GM18870 (cell line): Measurements from ENCODE around the gene LMO4.
A peak's percentile ranks its signal among the peaks of the same experiment; 100 is the strongest.

Source experiments
- ATAC-seq: cut with Tn5 transposase; IDR thresholded peaks from one replicate; pipeline ENCODE4 v1.9.1; 2021; ENCODE audit warnings: moderate library complexity; ENCODE audit not compliant: unreplicated experiment

The LMO4 gene

GRCh38 chr1:87328272-87329050 lies at the start of gene LMO4:
Gene LMO4 (plus strand): TSS chr1:87328880. CDS start chr1:87332016, 3,136 bp downstream.
- peak; percentile 79 for ATAC-seq

GRCh38 chr1:87279536-87279875 lies 49.2 kb upstream of the LMO4 start:
- no peak for ATAC-seq

- ATAC-seq, result no peak
These were observed 48.6 kb upstream of the LMO4 start for GRCh38 chr1:87279966-87280535.

GRCh38 chr1:87284456-87285240 lies 44.0 kb upstream of the LMO4 start:
- ATAC-seq, result no peak

- ATAC-seq, result no peak
These were observed 37.6 kb upstream of the LMO4 start for GRCh38 chr1:87291107-87291506.

- peak; percentile 60 for ATAC-seq
These were observed 35.8 kb upstream of the LMO4 start for GRCh38 chr1:87292684-87293493.

GRCh38 chr1:87294633-87295032 lies 34.0 kb upstream of the LMO4 start:
- ATAC-seq, result no peak

- no peak for ATAC-seq
These were observed 33.1 kb upstream of the LMO4 start for GRCh38 chr1:87295445-87296110.

- ATAC-seq, result no peak
These were observed 32.5 kb upstream of the LMO4 start for GRCh38 chr1:87296206-87296605.

- ATAC-seq, result no peak
These were observed 29.0 kb upstream of the LMO4 start for GRCh38 chr1:87299661-87300060.

- ATAC-seq, result no peak
These were observed 28.1 kb upstream of the LMO4 start for GRCh38 chr1:87300628-87301027.

GRCh38 chr1:87305151-87305550 lies 23.5 kb upstream of the LMO4 start:
- ATAC-seq, result no peak

- ATAC-seq, result no peak
These were observed 22.9 kb upstream of the LMO4 start for GRCh38 chr1:87305762-87306161.

- ATAC-seq, result no peak
These were observed 21.4 kb upstream of the LMO4 start for GRCh38 chr1:87307306-87307705.

GRCh38 chr1:87307931-87308330 lies 20.7 kb upstream of the LMO4 start:
- no peak for ATAC-seq

GRCh38 chr1:87314091-87314490 lies 14.6 kb upstream of the LMO4 start:
- ATAC-seq, result no peak

GRCh38 chr1:87318056-87318650 lies 10.5 kb upstream of the LMO4 start:
- ATAC-seq, result no peak

GRCh38 chr1:87318806-87319205 lies 9.9 kb upstream of the LMO4 start:
- ATAC-seq, result no peak

- no peak for ATAC-seq
These were observed 2.5 kb upstream of the LMO4 start for GRCh38 chr1:87325982-87326738.
